PC-9 (cell line): ENCODE measurements around the gene IVD.

ENCODE experiments used
- CTCF ChIP-seq: fragments of 200-600 bp; sonication (generic); conservative IDR thresholded peaks from 2 replicates; pipeline ENCODE4 v1.6.1; 2017; ENCODE audit warnings: mixed run types, antibody characterized with exemption, mild to moderate bottlenecking, moderate library complexity
- EZH2 ChIP-seq: fragments of 200-600 bp; sonication (generic); IDR thresholded peaks from 2 replicates; pipeline ENCODE4 v1.8.0; 2017; ENCODE audit warnings: antibody characterized with exemption, low read depth

- TF ChIP-seq CTCF (no peak), EZH2 (no peak)
Observed at GRCh38 chr15:40435023-40435709, 29.6 kb downstream of the IVD start.
